K562 (cell line): Measurements from ENCODE around the gene GP1BB. TPM values are rescaled to one million over a fixed set of nuclear protein-coding genes. Genes with fewer than 3 reads are reported as not detected.

Experiments used
- BCOR ChIP-seq: fragments of 450-650 bp; IDR thresholded peaks from 2 replicates; pipeline ENCODE4 v1.6.1; 2016
- GABPA ChIP-seq: fragments of 200-800 bp; sonication (Bioruptor generic); conservative IDR thresholded peaks from 2 replicates; pipeline ENCODE4 v1.6.1; 2016; ENCODE audit warnings: low read depth, missing genetic modification characterization, missing compliant biosample characterization
- HNRNPLL ChIP-seq: fragments of 200-400 bp; formaldehyde crosslinking; IDR thresholded peaks from 2 replicates; pipeline ENCODE4 v1.6.1; 2017; ENCODE audit warnings: low read length, low read depth, mild to moderate bottlenecking; ENCODE audit not compliant: poor library complexity, severe bottlenecking
- KDM5B ChIP-seq: fragments of 200-600 bp; sonication (generic); IDR thresholded peaks from 2 replicates; pipeline ENCODE4 v1.6.1; 2012; ENCODE audit warnings: low read depth, mild to moderate bottlenecking, moderate library complexity, low read length, control low read depth, inconsistent platforms; ENCODE audit not compliant: insufficient replicate concordance
- RB1 ChIP-seq: fragments of 450-650 bp; IDR thresholded peaks from 2 replicates; pipeline ENCODE4 v1.6.1; 2017; ENCODE audit warnings: low read depth, mild to moderate bottlenecking
- SMAD1 ChIP-seq: fragments of 150-350 bp; IDR thresholded peaks from 2 replicates; pipeline ENCODE4 v1.6.1; 2014; ENCODE audit warnings: low read length, low read depth; ENCODE audit not compliant: partially characterized antibody
- ZFPM2 ChIP-seq: fragments of 250-450 bp; sonication (Bioruptor Pico); IDR thresholded peaks from 2 replicates; pipeline ENCODE4 v1.5.1; 2022; ENCODE audit warnings: mild to moderate bottlenecking
- ZNF354B ChIP-seq: fragments of 250-450 bp; sonication (Bioruptor Pico); IDR thresholded peaks from 2 replicates; pipeline ENCODE4 v1.4.0; 2020
- ZNF384 ChIP-seq: IDR thresholded peaks from 2 replicates; pipeline ENCODE4 v1.6.1; 2012; ENCODE audit warnings: low read depth, low read length, improper control_type of control experiment
- ZNF507 ChIP-seq: conservative IDR thresholded peaks from 2 replicates; pipeline ENCODE4 v1.6.1; 2017; ENCODE audit warnings: missing genetic modification characterization, missing compliant biosample characterization
- ZNF583 ChIP-seq: fragments of 250-450 bp; sonication (Bioruptor Pico); IDR thresholded peaks from 2 replicates; pipeline ENCODE4 v1.4.0; 2020
- ZNF717 ChIP-seq: fragments of 250-450 bp; sonication (Bioruptor Pico); IDR thresholded peaks from 2 replicates; pipeline ENCODE4 v1.5.0; 2021
- ZNF740 ChIP-seq, 3 experiments: fragments of 200-800 bp in 1 of 3; sonication (Bioruptor generic) in 1 of 3; sonication (generic) in 1 of 3; formaldehyde crosslinking in 1 of 3; IDR thresholded peaks; 2 replicates each; pipeline versions ENCODE4 v1.6.1 to v1.8.0; 2016 to 2022; ENCODE audit warnings: mild to moderate bottlenecking in 2 of 3, missing compliant biosample characterization in 2 of 3, missing genetic modification characterization in 2 of 3, missing genetic modification reagents in 1 of 3
- ZSCAN29 ChIP-seq: fragments of 450-650 bp; IDR thresholded peaks from 2 replicates; pipeline ENCODE4 v1.6.1; 2017
- polyA plus RNA-seq, 8 experiments: library from polyadenylated mRNA; depleted of rRNA in 4 of 8; stranded (reverse) in 5 of 8; unstranded in 3 of 8; fragments of >200 nt; fragmentation: Nextera tagmentation in 2 of 8; fragmentation: Illumina TruSeq in 1 of 8; extraction: Ambion mirVana in 2 of 8; extraction: Trizol in 1 of 8; gene quantifications; 2 replicates each; pipeline versions ENCODE4 v1.2.1 to v1.2.3, GENCODE V29; 2011 to 2014; ENCODE audit warnings: inconsistent platforms in 1 of 8, missing spikeins in 1 of 8
- total RNA-seq, 7 experiments: library from RNA; depleted of rRNA in 6 of 7; stranded (reverse); fragments of >200 nt in 6 of 7; fragmentation: Illumina TruSeq in 2 of 7; extraction: Trizol in 2 of 7; gene quantifications; 2 replicates each; pipeline versions ENCODE4 v1.2.1 to v1.2.3, GENCODE V29; 2011 to 2021; ENCODE audit warnings: low replicate concordance in 1 of 7
- TF ChIP-seq, protein P1 (sequence below): fragments of 450-650 bp; IDR thresholded peaks from 2 replicates; pipeline ENCODE4 v1.7.1; 2018; ENCODE audit warnings: mild to moderate bottlenecking, low read depth; ENCODE audit not compliant: partially characterized antibody

GP1BB gene
- total and polyA plus RNA-seq, 9 of the 15 experiments (the other 6 are each of a cell fraction or from before 2014, with no cell fraction given) = 0.69 to 162 (median 2.8) TPM

- TF ChIP-seq ZFPM2 (CRISPR knock-in tag) (0 out of 2 replicates have a peak, but pooled peaks have one; percentile 35), ZNF717 (no peak), RB1 (peak; percentile 20; the same call in 1 of the 2 replicates), BCOR (0 out of 2 replicates have a peak, but pooled peaks have one; percentile 2), SMAD1 (peak; percentile 55), GABPA (tag) (no peak), ZNF740 (CRISPR knock-in tag; IDR thresholded peaks at IDR 0.05) (no peak), ZNF740 (tag; IDR thresholded peaks at IDR 0.05) (no peak), HNRNPLL (no peak), ZNF583 (CRISPR knock-in tag) (no peak), KDM5B (peak; percentile 4), ZNF354B (CRISPR knock-in tag) (no peak), ZNF507 (no peak), ZNF384 (no peak), ZSCAN29 (peak; percentile 27; the same call in 1 of the 2 replicates)
- TF ChIP-seq, protein P1, sequence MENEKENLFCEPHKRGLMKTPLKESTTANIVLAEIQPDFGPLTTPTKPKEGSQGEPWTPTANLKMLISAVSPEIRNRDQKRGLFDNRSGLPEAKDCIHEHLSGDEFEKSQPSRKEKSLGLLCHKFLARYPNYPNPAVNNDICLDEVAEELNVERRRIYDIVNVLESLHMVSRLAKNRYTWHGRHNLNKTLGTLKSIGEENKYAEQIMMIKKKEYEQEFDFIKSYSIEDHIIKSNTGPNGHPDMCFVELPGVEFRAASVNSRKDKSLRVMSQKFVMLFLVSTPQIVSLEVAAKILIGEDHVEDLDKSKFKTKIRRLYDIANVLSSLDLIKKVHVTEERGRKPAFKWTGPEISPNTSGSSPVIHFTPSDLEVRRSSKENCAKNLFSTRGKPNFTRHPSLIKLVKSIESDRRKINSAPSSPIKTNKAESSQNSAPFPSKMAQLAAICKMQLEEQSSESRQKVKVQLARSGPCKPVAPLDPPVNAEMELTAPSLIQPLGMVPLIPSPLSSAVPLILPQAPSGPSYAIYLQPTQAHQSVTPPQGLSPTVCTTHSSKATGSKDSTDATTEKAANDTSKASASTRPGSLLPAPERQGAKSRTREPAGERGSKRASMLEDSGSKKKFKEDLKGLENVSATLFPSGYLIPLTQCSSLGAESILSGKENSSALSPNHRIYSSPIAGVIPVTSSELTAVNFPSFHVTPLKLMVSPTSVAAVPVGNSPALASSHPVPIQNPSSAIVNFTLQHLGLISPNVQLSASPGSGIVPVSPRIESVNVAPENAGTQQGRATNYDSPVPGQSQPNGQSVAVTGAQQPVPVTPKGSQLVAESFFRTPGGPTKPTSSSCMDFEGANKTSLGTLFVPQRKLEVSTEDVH = no peak
- TF ChIP-seq, all 486 proteins: peak for 28
These were observed 3.8 kb upstream of the GP1BB start (continued) for GRCh38 chr22:19719488-19720021.
